Measurements from ENCODE around the gene OSER1. TPM values are rescaled to one million over a fixed set of nuclear protein-coding genes. Genes with fewer than 3 reads are reported as not detected.

Gene OSER1
- total RNA-seq, 1 experiment from 2014 or later: 19.6 TPM

DNA sequence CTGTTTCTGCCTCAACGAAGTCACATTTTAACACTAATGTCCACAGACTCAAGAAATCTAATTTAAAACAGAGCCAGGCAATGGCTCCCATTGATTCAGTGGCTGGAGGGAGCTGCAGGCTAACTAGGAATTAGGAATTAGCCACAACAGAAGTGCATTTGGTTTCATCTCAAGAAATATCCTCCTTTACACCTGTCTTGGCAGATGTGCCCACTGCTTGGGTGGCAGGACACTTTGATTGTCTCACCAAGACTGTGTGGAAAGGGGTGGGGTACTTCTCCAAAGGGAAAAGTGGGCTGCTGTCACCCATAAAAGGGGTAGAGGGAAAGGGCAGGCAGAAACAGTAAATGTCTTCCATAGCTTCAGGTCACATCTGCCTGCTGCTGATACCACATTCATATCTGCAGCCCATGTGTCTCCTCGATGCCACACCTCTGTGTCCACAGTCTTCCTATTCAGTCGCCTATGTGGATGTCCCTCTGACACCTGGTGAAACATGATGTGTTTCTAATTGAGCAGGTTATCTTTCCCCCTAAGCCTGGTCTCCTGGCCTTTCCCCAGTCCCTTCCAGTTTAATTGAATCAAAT is 10.9 kb upstream of the OSER1 start:
- H3K4me3 ChIP-seq (ENCODE audit: low read length): no peak overlapping the region
- H3K9me3 ChIP-seq (ENCODE audit: low read length): no peaks in the 10 kb centered on the region
- no peaks in the 10 kb centered on the region for H4K20me1 ChIP-seq (ENCODE audit: insufficient read depth, low read depth, low read length)
- DNase-seq: no peak
- no peak overlapping the region for H3K4me2 ChIP-seq (ENCODE audit: low read depth, low read length, poor library complexity, severe bottlenecking)
- no peaks in the 10 kb centered on the region for H3K4me1 ChIP-seq (ENCODE audit: low read length)
- no peaks in the 10 kb centered on the region for H3K27me3 ChIP-seq (ENCODE audit: low read length)
- no peaks in the 10 kb centered on the region for H3K79me2 ChIP-seq (ENCODE audit: low read length)
- no peaks in the 10 kb centered on the region for H3K36me3 ChIP-seq (ENCODE audit: insufficient read depth, low read length)
- no peak overlapping the region for H2AFZ ChIP-seq (ENCODE audit: low read length)
- H3K9ac ChIP-seq (ENCODE audit: low read length): no peak overlapping the region; the same call in 1 of the 2 replicates
- H3K9me2 ChIP-seq (replicated peaks; ENCODE audit: insufficient read depth, low read length): no peaks in the 10 kb centered on the region
- no peak overlapping the region for H3K27ac ChIP-seq (ENCODE audit: low read length)

DNA sequence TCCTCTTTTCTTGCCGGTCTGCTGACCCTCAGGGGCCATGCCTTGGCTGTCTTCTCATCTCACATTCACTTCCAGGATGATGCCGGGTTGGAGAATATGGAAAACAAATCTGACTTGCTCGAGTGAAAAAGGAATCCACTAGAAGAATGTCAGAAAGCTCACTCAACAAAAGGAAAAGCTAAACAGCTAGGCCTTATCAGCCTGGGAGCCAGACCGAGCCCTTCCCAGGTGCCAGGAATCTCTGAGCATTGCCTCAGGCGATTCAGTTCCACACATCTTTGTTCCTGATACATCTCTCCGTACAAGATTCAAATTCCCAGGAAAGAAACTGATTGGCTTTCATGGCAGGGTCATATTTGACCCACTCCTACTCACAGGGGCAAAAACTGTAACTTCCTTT is 9.2 kb upstream of the OSER1 start:
- no peaks in the 10 kb centered on the region for H3K79me2 ChIP-seq (ENCODE audit: low read length)
- no peaks in the 10 kb centered on the region for H3K9me3 ChIP-seq (ENCODE audit: low read length)
- no peak overlapping the region for H3K27ac ChIP-seq (ENCODE audit: low read length)
- no peaks in the 10 kb centered on the region for H4K20me1 ChIP-seq (ENCODE audit: insufficient read depth, low read depth, low read length)
- H3K36me3 ChIP-seq (ENCODE audit: insufficient read depth, low read length): no peaks in the 10 kb centered on the region
- H2AFZ ChIP-seq (ENCODE audit: low read length): no peak overlapping the region
- no peak overlapping the region for H3K9ac ChIP-seq (ENCODE audit: low read length)
- no peaks in the 10 kb centered on the region for H3K9me2 ChIP-seq (replicated peaks; ENCODE audit: insufficient read depth, low read length)
- no peak overlapping the region for H3K4me2 ChIP-seq (ENCODE audit: low read depth, low read length, poor library complexity, severe bottlenecking)
- H3K4me1 ChIP-seq (ENCODE audit: low read length): no peaks in the 10 kb centered on the region
- DNase-seq: no peak
- no peak overlapping the region for H3K4me3 ChIP-seq (ENCODE audit: low read length)
- H3K27me3 ChIP-seq (ENCODE audit: low read length): no peaks in the 10 kb centered on the region

DNA sequence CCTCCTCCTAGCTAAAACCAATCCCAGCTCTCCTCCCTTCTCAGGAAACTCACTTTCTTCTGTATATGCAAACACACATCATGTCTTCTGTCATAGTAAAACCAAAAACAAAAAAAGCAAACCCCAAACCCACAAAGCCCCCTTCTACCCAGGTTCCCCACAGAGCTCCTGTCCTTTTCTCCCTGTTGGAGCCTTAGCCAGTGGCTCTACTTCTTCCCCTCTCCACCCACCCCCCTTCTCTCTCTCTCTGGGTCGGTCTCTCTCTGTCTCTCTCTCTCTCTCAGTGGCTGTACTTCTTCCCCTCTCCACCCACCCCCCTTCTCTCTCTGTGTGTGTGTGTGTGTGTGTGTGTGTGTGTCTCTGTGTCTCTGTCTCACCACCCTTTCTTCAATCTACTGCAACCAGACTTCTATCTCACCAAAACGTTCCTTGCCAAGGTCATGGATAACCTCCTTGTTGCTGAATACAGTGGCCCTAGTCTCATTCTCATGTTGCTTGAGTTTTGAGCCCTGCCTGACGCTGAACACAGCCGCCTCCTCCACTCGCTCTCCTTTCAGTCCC is 8.7 kb upstream of the OSER1 start:
- Histone ChIP-seq H3K27me3 (ENCODE audit: low read length) (no peaks in the 10 kb centered on the region), H3K4me3 (ENCODE audit: low read length) (no peak overlapping the region), H3K4me1 (ENCODE audit: low read length) (no peaks in the 10 kb centered on the region), H3K4me2 (ENCODE audit: low read depth, low read length, poor library complexity, severe bottlenecking) (no peak overlapping the region), H3K36me3 (ENCODE audit: insufficient read depth, low read length) (no peaks in the 10 kb centered on the region), H4K20me1 (ENCODE audit: insufficient read depth, low read depth, low read length) (no peaks in the 10 kb centered on the region), H2AFZ (ENCODE audit: low read length) (no peak overlapping the region), H3K9ac (ENCODE audit: low read length) (no peak overlapping the region), H3K79me2 (ENCODE audit: low read length) (no peaks in the 10 kb centered on the region), H3K9me3 (ENCODE audit: low read length) (no peaks in the 10 kb centered on the region), H3K27ac (ENCODE audit: low read length) (no peak overlapping the region), H3K9me2 (replicated peaks; ENCODE audit: insufficient read depth, low read length) (no peaks in the 10 kb centered on the region)
- peak; percentile 22 for DNase-seq

DNA sequence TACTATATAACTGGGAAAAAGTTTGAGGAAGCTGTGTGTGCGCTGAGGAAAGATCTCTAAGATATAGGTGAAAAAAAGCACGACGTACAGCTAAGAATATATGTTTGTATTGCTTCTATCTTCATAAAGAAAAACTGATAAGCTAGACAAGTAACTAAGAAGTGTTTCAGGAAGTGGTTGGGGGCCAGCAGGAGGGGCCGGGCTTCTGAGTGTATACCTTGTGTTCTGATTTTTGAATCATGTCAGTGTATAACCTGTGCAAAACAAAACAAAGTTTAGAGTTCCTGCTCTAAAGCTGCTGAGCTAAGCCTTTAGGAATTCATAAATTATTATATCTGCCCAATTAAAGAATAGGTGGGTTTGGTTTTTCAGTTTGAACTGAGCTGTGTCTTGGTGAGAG is 7.9 kb upstream of the OSER1 start:
- Histone ChIP-seq H3K36me3 (ENCODE audit: insufficient read depth, low read length) (no peaks in the 10 kb centered on the region), H3K9me2 (replicated peaks; ENCODE audit: insufficient read depth, low read length) (no peaks in the 10 kb centered on the region), H2AFZ (ENCODE audit: low read length) (no peak overlapping the region), H3K27me3 (ENCODE audit: low read length) (no peaks in the 10 kb centered on the region), H3K79me2 (ENCODE audit: low read length) (no peaks in the 10 kb centered on the region), H3K4me1 (ENCODE audit: low read length) (no peaks in the 10 kb centered on the region), H3K9me3 (ENCODE audit: low read length) (no peaks in the 10 kb centered on the region), H3K9ac (ENCODE audit: low read length) (no peak overlapping the region), H3K27ac (ENCODE audit: low read length) (no peak overlapping the region), H4K20me1 (ENCODE audit: insufficient read depth, low read depth, low read length) (no peaks in the 10 kb centered on the region), H3K4me3 (ENCODE audit: low read length) (no peak overlapping the region), H3K4me2 (ENCODE audit: low read depth, low read length, poor library complexity, severe bottlenecking) (no peak overlapping the region)
- DNase-seq: no peak

DNA sequence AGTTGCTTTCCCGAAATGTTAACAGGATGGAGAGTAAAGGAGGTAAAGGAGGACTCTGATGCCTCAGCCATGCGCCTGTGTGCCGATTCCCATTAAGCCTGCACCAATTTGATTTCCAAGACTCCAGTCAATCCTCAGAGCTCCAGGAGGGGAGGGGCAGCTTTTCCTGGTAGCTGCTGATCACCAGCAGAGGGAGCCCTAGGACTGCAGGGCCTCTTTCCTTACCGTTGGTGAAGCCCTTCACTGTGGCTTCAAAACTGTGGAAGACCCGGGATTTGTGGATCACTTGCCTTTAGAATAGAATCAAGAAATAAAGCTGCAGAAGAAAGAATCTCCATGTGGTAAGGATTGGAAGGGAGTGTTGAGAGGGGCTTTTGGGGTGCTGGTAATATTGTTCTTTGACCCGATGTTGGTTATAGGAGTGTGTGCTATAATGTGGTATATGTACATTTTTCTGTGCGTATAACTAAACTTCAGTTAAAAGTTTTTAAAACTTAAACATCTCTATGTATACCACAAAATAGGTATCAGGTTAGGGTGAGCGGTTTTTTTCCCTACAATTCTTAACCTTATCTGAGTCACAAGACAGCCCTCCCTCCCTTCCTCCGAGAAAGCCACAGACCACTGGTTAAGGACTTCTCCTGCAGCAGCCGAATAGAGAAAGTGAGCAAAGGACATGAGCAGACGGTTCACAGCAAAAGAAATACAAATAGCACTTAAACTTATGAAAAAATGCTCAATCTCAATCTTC is 6.9 kb upstream of the OSER1 start:
- Histone ChIP-seq H3K4me3 (ENCODE audit: low read length) (no peak overlapping the region), H3K36me3 (ENCODE audit: insufficient read depth, low read length) (no peaks in the 10 kb centered on the region), H4K20me1 (ENCODE audit: insufficient read depth, low read depth, low read length) (no peaks in the 10 kb centered on the region), H3K4me1 (ENCODE audit: low read length) (no peaks in the 10 kb centered on the region), H3K4me2 (ENCODE audit: low read depth, low read length, poor library complexity, severe bottlenecking) (no peak overlapping the region), H3K27me3 (ENCODE audit: low read length) (no peaks in the 10 kb centered on the region), H3K9me2 (replicated peaks; ENCODE audit: insufficient read depth, low read length) (no peaks in the 10 kb centered on the region), H3K79me2 (ENCODE audit: low read length) (no peaks in the 10 kb centered on the region), H3K9ac (ENCODE audit: low read length) (no peak overlapping the region), H2AFZ (ENCODE audit: low read length) (no peak overlapping the region), H3K9me3 (ENCODE audit: low read length) (no peaks in the 10 kb centered on the region), H3K27ac (ENCODE audit: low read length) (no peak overlapping the region)
- peak; percentile 84 for DNase-seq

DNA sequence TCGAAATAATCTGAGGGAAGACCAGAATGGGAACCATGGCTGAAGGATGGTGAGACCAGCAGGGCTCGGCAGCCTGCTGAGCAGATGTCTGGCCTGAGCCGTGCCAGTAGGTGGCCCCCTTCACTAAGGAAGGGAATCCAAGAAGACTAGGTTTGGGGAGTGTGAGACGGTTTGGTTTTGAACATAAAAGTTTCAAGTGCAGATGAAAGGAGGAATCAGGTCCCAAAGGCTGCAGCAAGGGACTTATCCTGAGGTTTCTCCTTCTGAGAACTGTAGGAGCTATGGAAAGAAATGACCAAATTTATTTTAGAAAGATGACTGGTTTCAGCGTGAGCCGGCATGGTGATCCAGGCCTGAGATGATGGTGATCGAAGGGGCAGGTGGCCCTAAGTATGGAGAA is 4.6 kb upstream of the OSER1 start:
- DNase-seq: peak; percentile 87
- no peaks in the 10 kb centered on the region for H3K27me3 ChIP-seq (ENCODE audit: low read length)
- no peak overlapping the region for H3K4me2 ChIP-seq (ENCODE audit: low read depth, low read length, poor library complexity, severe bottlenecking)
- no peak overlapping the region for H3K4me3 ChIP-seq (ENCODE audit: low read length)
- H3K9ac ChIP-seq (ENCODE audit: low read length): no peak overlapping the region
- H4K20me1 ChIP-seq (ENCODE audit: insufficient read depth, low read depth, low read length): no peaks in the 10 kb centered on the region; the same call in 1 of the 2 replicates
- no peak overlapping the region for H3K27ac ChIP-seq (ENCODE audit: low read length)
- no peaks in the 10 kb centered on the region for H3K9me3 ChIP-seq (ENCODE audit: low read length)
- peaks cover 3% of the 10 kb centered on the region for H3K79me2 ChIP-seq (ENCODE audit: low read length)
- no peaks in the 10 kb centered on the region for H3K36me3 ChIP-seq (ENCODE audit: insufficient read depth, low read length)
- no peaks in the 10 kb centered on the region for H3K9me2 ChIP-seq (replicated peaks; ENCODE audit: insufficient read depth, low read length)
- no peak overlapping the region for H2AFZ ChIP-seq (ENCODE audit: low read length)
- H3K4me1 ChIP-seq (ENCODE audit: low read length): peaks cover 11% of the 10 kb centered on the region

DNA sequence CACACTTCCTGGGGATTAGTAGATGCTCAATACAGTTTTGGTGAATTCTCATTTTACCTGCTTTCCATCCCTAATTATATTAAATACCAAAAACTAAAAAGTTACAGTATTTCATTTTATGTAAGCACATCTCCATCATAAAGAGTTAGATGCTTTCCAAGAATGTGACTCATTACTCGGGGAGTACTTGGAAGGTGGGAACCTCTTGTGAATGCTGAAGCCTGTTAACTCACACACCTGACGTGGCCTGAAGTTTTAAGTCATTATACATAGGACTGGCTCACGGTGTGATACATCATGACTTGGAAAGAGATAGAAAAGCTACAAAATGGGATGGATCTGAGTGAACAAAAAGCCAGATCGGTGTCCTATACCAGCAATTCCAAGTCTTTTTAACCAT is 2.2 kb upstream of the OSER1 start:
- no peaks in the 10 kb centered on the region for H3K9me3 ChIP-seq (ENCODE audit: low read length)
- H3K4me3 ChIP-seq (ENCODE audit: low read length): no peak overlapping the region
- H3K9ac ChIP-seq (ENCODE audit: low read length): no peak overlapping the region
- no peak for DNase-seq
- H3K4me2 ChIP-seq (ENCODE audit: low read depth, low read length, poor library complexity, severe bottlenecking): no peak overlapping the region
- no peak overlapping the region for H2AFZ ChIP-seq (ENCODE audit: low read length)
- H3K4me1 ChIP-seq (ENCODE audit: low read length): peaks cover 27% of the 10 kb centered on the region
- no peaks in the 10 kb centered on the region for H3K9me2 ChIP-seq (replicated peaks; ENCODE audit: insufficient read depth, low read length)
- no peaks in the 10 kb centered on the region for H3K36me3 ChIP-seq (ENCODE audit: insufficient read depth, low read length)
- H3K27me3 ChIP-seq (ENCODE audit: low read length): no peaks in the 10 kb centered on the region
- H4K20me1 ChIP-seq (ENCODE audit: insufficient read depth, low read depth, low read length): peaks cover 18% of the 10 kb centered on the region
- H3K27ac ChIP-seq (ENCODE audit: low read length): no peak overlapping the region
- H3K79me2 ChIP-seq (ENCODE audit: low read length): peaks cover 27% of the 10 kb centered on the region

DNA sequence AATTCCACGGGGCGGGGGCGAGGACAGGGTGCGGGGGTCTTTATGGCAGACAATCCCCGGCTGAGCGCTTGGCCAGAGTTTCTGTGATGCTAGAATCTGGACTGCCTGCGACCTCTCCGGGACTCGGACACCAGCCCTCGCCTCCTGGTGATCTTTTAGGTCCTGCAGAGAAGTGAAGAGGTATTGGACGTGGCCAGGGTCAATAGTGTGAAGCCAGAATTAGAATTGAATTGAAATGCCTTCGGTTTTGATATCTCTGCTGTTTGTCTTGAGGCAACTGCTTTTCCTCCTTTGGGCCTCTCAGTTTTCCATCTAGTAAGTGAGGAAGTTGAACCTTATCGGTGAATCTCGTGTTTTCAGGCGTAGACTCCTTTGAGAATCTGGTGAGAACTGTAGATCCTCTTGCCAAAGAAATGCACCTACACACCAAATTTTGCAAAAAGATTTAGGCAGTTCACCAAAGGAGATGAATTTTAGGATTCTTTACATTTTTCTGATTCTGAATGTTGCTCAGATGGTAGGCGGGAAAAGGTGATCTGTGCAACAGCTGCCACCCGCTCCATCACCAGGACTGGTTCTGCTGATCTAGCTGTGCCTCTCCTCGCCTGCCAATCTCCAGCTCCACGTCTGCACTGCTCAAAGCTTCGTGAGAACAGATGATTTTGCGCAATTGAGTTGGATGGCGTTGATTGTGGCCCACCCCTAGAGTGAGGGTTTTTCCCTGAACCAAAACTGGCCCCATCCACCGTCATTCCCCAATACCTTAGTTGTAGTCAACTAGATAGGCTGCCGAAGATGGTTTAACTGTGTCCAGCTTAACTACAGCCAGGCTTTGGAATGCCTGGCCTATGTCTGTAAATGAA is 837 bp upstream of the OSER1 start:
- peak overlapping the region; percentile 88 for H3K4me3 ChIP-seq (ENCODE audit: low read length)
- H3K4me2 ChIP-seq (ENCODE audit: low read depth, low read length, poor library complexity, severe bottlenecking): peak overlapping the region; percentile 85
- no peak overlapping the region for H3K27ac ChIP-seq (ENCODE audit: low read length)
- H3K79me2 ChIP-seq (ENCODE audit: low read length): peaks cover 41% of the 10 kb centered on the region
- H2AFZ ChIP-seq (ENCODE audit: low read length): peak overlapping the region; percentile 98
- no peak for DNase-seq
- peak overlapping the region; percentile 85 for H3K9ac ChIP-seq (ENCODE audit: low read length)
- H4K20me1 ChIP-seq (ENCODE audit: insufficient read depth, low read depth, low read length): peaks cover 25% of the 10 kb centered on the region
- peaks cover 40% of the 10 kb centered on the region for H3K4me1 ChIP-seq (ENCODE audit: low read length)
- no peaks in the 10 kb centered on the region for H3K9me3 ChIP-seq (ENCODE audit: low read length)
- H3K36me3 ChIP-seq (ENCODE audit: insufficient read depth, low read length): peaks cover 1% of the 10 kb centered on the region; the same call in 1 of the 2 replicates
- H3K27me3 ChIP-seq (ENCODE audit: low read length): no peaks in the 10 kb centered on the region
- H3K9me2 ChIP-seq (replicated peaks; ENCODE audit: insufficient read depth, low read length): no peaks in the 10 kb centered on the region

All from Karpas-422 (cell line).